GM18951 (cell line): ENCODE results near the gene CYP2S1.

Experiments used
- POLR2A ChIP-seq: IDR thresholded peaks from 4 replicates; pipeline ENCODE4 v1.6.1; 2011; ENCODE audit warnings: mild to moderate bottlenecking; ENCODE audit not compliant: insufficient read length, insufficient read depth; ENCODE audit errors: extremely low read depth
- in situ Hi-C: fragments of 300-500 bp; cut with MboI; formaldehyde crosslinking; loops from one replicate; pipeline ENCODE4 v1.12.0; 2022; ENCODE audit warnings: low sequenced_read_pairs, mixed read lengths, inconsistent platforms; ENCODE audit not compliant: unreplicated experiment

Gene CYP2S1

DNA sequence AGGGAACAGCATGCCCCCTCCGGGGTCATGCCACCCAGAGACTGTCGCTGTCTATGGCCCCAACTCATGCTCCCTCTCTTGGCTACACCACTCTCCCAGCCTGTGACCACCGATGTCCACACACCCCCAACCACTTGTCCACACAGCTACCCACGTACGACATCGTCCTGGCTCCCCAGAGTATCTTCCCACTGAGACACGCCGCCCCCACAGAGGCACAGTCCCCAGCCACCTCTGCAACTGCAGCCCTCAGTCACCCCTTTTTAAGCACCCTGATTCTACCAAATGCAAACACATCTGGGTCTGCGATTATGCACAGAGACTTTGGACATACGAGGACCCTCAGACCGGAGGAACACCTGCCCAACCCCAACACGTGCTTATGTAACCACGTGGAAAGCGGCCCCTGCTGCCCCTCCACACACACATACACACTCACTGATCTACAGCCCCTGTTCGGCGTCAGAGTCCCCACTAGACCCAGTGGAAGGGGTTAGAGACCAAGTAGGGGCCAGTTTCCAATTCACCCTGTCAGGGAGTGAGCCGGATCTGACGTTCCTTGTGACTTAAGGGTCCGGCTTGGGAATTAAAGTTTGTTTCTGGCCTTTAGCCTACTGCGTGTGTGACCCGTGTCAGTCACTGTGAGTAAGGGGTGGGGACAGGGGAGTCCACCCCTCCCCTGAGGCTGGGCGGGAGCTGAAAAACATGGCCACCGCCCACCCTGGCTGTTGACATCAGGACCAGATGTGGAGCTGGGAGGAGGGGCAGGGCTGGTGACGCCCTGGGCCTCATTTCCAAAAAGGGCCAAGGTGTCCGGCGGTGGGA lies 14.1 kb downstream of the CYP2S1 start:
- TF ChIP-seq POLR2A = no peak
- in situ Hi-C loops = loop anchor here (10.0 kb wide), 1 partner anchor 48 kb away; no protein-coding TSS in a partner anchor

DNA sequence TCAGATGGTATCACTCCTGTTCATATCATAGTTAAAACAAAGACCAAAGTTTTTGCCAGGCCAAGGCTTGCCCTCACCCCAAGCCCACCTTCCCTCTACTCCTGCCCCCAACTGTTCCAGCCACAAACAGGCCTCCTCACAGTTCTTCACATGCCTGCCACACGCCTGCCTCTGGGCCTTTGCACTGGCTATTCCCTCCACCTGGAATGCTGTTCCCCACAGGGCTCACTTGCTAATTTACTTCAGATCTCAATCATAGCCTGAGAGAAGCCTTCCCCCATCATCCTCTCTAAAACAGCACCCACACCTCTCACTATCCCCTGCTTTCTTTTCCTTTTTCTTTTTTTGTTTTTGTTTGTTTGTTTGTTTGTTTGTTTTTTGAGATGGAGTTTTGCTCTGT lies 21.1 kb downstream of the CYP2S1 start:
- TF ChIP-seq POLR2A = no peak
- in situ Hi-C loops = no loop called here

DNA sequence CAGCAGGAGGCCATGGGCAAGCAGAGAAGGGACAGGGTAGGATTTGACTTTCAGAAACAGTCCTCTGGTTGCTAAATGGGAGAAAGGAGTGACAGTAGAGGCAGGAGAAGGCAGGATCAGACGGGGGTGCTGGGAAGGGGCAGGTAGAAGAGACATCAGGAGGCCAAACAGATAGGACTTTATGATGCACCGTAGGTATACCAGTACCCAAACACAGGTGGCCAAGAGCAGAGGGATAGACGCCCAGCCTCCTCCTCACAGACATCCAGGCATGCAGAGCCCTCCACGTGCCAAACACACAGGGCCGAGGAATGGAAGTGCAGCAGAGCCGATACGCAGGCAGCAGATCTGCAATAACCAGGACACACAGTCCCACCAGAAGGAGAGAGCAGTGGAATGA lies 24.7 kb downstream of the CYP2S1 start:
- in situ Hi-C loops = no loop called here
- no peak for TF ChIP-seq POLR2A

DNA sequence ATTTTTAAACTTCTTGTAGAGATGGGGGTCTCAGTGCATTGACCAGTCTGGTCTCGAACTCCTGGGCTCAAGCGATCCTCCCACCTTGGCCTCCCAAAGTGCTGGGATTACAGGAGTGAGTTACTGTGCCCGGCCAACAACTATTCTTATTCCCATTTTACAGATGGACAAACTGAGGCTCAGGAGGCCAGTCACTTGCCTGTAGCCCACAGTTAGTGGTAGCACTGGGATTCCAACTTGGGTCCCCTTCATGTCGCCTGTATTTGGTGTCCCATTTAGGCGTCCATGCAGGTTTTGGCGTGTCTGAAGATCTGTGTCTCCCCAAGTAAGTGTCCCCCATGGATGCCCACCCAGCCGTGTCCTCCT lies 25.2 kb downstream of the CYP2S1 start:
- in situ Hi-C loops = no loop called here
- TF ChIP-seq POLR2A = no peak

DNA sequence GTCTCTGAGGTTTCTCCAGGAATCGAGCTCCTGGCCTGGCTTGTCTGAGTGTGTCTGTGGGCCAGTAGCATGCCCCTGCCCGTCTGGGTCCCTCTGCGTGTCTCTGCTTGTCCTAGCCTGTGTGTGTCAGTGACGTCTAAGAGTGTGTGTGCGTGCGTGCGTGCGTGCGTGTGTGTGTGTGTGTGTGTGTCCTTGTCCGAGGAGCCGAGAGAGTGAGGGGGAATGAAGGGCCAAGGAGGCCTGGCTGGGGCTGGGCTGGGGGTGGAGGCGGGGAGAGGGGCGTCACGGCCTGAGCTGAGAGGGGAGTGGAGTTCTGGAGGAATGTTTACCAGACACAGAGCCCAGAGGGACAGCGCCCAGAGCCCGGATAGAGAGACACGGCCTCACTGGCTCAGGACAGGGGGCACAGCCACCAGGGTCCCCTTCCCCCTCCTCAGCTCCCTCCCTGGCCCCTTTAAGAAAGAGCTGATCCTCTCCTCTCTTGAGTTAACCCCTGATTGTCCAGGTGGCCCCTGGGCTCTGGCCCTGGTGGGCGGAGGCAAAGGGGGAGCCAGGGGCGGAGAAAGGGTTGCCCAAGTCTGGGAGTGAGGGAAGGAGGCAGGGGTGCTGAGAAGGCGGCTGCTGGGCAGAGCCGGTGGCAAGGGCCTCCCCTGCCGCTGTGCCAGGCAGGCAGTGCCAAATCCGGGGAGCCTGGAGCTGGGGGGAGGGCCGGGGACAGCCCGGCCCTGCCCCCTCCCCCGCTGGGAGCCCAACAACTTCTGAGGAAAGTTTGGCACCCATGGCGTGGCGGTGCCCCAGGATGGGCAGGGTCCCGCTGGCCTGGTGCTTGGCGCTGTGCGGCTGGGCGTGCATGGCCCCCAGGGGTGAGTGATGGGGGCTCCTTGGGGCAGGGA lies 25.8 kb downstream of the CYP2S1 start, which contains the start of gene AXL:
TSS of gene AXL (plus strand) at position 609 of the 893 bp plus-strand sequence. CDS start at position 779, 170 bp downstream.
- no peak for TF ChIP-seq POLR2A
- in situ Hi-C loops = no loop called here

DNA sequence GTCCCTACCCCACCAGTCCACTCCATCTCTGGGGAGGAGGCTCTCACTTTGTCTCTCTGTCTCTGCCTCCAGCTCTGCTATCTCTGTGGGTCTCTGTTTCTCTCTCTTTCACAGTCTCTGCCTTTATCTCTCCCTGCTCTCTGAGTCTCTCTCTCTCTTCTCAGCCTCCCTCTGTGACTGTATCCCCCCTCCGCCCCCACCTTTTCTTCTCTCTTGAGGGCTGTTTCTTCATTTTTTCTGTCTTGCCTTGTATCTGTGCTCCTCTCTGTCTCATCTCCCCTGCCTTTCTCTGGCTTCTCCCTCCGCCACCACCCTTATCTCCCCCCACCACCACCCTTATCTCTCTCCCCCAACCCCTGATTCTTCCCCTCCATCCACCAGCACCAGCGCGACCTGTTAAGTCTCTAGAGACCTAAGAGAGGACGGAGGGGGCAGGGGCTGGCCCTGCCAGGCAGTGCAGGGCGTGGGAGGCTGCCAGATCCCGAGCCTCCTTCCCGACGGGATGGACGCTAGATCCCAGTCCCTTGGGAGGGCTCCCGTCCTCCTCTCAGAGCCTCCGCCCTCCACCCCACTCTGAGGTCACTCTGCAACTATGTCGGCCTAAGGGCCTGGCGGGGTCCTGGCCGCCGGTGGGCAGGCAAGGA lies 27.0 kb downstream of the CYP2S1 start:
- in situ Hi-C loops = no loop called here
- TF ChIP-seq POLR2A = no peak

DNA sequence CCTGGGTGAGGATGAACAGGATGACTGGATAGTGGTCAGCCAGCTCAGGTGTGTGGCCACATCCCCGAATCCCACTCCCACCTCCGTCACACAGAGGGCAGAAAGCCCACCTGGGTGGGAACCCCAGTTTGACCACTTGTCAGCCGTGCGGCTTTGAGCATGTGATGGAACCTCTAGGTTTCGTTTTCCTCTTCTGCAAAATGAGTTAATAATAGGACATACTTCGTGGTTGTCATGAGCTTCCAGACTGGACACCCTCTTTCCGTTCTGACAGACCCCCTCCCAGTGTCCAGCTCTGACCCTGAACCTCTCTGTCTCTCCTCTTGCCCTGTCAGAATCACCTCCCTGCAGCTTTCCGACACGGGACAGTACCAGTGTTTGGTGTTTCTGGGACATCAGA lies 27.8 kb downstream of the CYP2S1 start:
- no peak for TF ChIP-seq POLR2A
- in situ Hi-C loops = no loop called here

DNA sequence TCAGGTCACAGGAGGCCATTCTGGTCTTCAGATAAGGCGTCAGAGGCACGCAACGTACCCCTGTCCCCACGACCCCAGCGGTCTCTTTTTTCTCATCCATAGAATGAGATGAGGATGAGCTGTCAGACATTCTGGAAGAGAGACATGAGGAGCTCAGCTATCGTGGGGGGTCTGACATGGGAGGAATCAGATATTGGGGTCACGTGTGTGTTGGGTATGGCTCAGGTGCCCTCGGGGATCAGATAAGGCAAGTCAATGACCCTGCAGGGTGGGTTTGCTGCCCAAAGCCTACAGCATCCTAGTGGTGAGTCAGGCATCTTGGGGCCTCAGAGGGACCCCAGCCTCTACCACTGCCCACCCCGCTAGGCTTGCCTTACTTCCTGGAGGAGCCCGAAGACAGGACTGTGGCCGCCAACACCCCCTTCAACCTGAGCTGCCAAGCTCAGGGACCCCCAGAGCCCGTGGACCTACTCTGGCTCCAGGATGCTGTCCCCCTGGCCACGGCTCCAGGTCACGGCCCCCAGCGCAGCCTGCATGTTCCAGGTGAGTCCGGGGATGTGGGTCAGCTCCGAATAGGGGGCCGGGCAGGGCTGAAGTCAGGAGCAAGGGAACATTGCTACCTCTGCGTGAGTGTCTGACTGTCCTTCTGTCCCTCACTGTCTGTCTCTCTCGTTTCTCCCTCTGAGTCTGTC lies 28.6 kb downstream of the CYP2S1 start:
- in situ Hi-C loops = no loop called here
- TF ChIP-seq POLR2A = no peak

DNA sequence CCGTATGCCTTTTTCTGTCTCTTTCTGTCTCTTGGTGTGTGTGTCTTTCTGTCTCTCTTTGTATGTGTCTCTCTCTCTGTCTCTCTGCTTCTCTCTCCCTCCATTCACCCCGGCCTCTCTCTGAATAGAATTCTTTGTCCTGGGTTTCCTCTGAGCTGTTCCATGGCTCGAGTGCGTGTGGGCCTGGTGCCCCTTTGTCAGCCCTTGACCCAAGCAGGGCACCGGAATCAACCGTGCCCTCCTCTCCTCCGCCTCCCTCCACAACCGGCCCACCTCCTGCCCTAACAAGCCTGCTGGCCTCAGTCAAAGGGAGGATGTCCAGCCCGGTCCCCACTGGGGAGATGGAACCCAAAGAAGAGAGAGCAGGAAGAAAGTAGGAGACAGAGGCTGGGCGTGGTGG lies 29.2 kb downstream of the CYP2S1 start:
- in situ Hi-C loops = no loop called here

DNA sequence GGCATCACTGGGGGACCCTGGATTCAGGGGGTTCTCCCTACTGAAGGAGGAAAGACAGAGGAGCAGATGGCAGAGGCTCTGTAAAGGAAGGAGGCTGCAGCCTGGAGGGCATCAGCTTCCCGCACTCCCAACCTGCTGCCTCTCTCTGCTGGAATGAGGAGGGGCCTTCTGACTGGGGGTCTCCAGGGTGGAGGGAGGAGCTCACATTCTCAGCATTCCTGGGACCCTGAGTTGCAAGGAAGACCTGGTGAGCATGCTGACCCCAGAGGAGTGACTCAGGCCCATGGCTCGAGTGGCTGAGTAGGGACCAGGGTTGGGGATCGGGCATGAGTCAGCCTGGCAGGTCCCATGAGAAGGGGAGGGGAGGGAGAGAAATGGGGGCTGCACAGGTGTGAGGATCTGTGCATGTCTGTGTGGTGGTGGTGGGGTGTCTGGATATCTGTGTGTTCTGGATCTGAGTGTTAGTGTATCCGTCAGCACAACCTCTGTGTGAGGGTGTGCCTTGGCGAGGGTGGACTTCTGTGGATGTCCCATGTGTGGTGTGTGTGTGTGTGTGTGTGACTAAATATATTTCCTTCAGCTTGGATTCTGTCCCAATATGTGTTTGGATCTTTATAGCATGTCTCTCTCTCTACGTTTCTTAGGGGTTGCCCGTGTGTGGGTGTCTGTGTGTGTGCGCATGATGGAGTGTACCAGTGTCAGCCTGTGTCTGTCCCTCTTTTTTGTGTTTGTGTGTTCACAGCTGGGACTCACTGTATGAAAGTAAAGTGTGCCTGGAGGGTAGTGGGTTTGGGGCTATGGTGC lies 30.6 kb downstream of the CYP2S1 start:
- in situ Hi-C loops = no loop called here
- TF ChIP-seq POLR2A = no peak

More for the DNA sequence above, 29.2 kb downstream of the CYP2S1 start:
- TF ChIP-seq POLR2A = no peak

DNA sequence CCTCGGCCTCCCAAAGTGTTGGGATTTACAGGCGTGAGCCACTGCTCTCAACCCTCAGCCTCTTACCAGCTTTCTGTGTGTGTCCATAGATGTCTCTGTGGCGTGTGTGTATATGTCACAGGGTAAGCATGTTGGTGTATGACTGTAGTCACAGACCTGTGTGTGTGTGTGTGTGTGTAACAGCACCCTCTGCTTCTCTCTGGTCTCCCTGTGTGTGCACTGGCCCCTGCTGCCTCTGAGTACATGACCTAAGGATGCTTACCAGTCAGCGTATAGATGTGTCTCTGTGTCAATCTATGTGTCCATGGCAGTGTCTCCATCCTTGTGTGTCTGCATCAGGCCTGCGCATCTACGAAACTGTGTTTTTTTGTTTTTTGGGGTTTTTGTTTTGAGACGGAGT lies 31.6 kb downstream of the CYP2S1 start:
- TF ChIP-seq POLR2A = no peak
- in situ Hi-C loops = no loop called here
